A549 (cell line): ENCODE results near the gene SORCS1.

ENCODE experiments used
- CTCF ChIP-seq: fragments of >200 bp; sonication (Bioruptor Twin); formaldehyde crosslinking; IDR thresholded peaks from 3 replicates; pipeline ENCODE4 v1.5.1; 2016
- FOSB ChIP-seq: fragments of 250-450 bp; sonication (Bioruptor Pico); IDR thresholded peaks from 2 replicates; pipeline ENCODE4 v1.5.0; 2020; ENCODE audit warnings: mild to moderate bottlenecking, moderate library complexity
- HMGXB4 ChIP-seq: fragments of 250-450 bp; sonication (Bioruptor Pico); IDR thresholded peaks from 2 replicates; pipeline ENCODE4 v1.5.0; 2021; ENCODE audit warnings: mild to moderate bottlenecking, moderate library complexity, borderline replicate concordance
- MAX ChIP-seq: IDR thresholded peaks from 2 replicates; pipeline ENCODE4 v1.6.1; 2012
- MYC ChIP-seq: IDR thresholded peaks from 2 replicates; pipeline ENCODE4 v1.6.1; 2012; ENCODE audit warnings: mild to moderate bottlenecking, inconsistent platforms, low read length, improper control_type of control experiment, borderline replicate concordance
- POLR2A ChIP-seq: IDR thresholded peaks from 2 replicates; pipeline ENCODE4 v1.6.1; 2012; ENCODE audit warnings: mild to moderate bottlenecking, low read length
- RAD21 ChIP-seq, 2 experiments: fragments of >200 bp in 1 of 2; sonication (Bioruptor Twin) in 1 of 2; formaldehyde crosslinking in 1 of 2; IDR thresholded peaks in 1 of 2; conservative IDR thresholded peaks in 1 of 2; 2 replicates in 1 of 2; 3 replicates in 1 of 2; pipeline ENCODE4 v1.6.1; 2012 to 2018; ENCODE audit warnings: inconsistent platforms in 1 of 2
- RCOR1 ChIP-seq: fragments of 150-350 bp; IDR thresholded peaks from 2 replicates; pipeline ENCODE4 v1.6.1; 2014; ENCODE audit warnings: antibody characterized with exemption, low read length, low read depth
- SMC3 ChIP-seq: fragments of >200 bp; sonication (Bioruptor Twin); formaldehyde crosslinking; IDR thresholded peaks from 3 replicates; pipeline ENCODE4 v1.6.1; 2018; ENCODE audit warnings: inconsistent platforms
- USF2 ChIP-seq: fragments of 450-650 bp; IDR thresholded peaks from 2 replicates; pipeline ENCODE4 v1.6.1; 2014; ENCODE audit warnings: antibody characterized with exemption

- TF ChIP-seq CTCF (no peak), SMC3 (no peak), RCOR1 (no peak), USF2 (no peak), HMGXB4 (CRISPR knock-in tag) (no peak), FOSB (no peak), MYC (no peak), POLR2A (no peak), MAX (no peak), RAD21 (conservative IDR thresholded peaks at IDR 0.05 in 1 of 2, IDR thresholded peaks at IDR 0.05 in 1 of 2) (no peak)
These were observed 512.2 kb downstream of the SORCS1 start for GRCh38 chr10:106652279-106652678.
